Effector memory CD8-positive, alpha-beta T cell (primary cell): Measurements from ENCODE around the gene C17orf50.

Experiments
- ATAC-seq: fragments of 150-1000 bp; cut with Tn5 transposase; replicated peaks from 2 replicates; pipeline ENCODE4 v1.10.0; 2021; ENCODE audit warnings: mild to moderate bottlenecking, moderate library complexity
- DNase-seq, 3 experiments: peaks; one replicate each; pipeline ENCODE4 v3.0.0; 2021
- H3K27ac Mint-ChIP-seq, 2 donors: one replicate each; pipeline ENCODE4 v1.8.0; 2022; ENCODE audit warnings: mild to moderate bottlenecking in 2 of 2, mixed read lengths in 2 of 2, moderate library complexity in 2 of 2
- H3K27me3 Mint-ChIP-seq, 2 donors: one replicate each; pipeline ENCODE4 v1.8.0; 2022; ENCODE audit warnings: mixed read lengths in 2 of 2
- H3K36me3 Mint-ChIP-seq: one replicate; pipeline ENCODE4 v1.8.0; 2022; ENCODE audit warnings: mild to moderate bottlenecking, moderate library complexity, mixed read lengths; ENCODE audit not compliant: insufficient read depth
- H3K4me1 Mint-ChIP-seq, 2 donors: one replicate each; pipeline ENCODE4 v1.8.0; 2022; ENCODE audit warnings: low read depth in 2 of 2, mixed read lengths in 2 of 2
- H3K4me3 Mint-ChIP-seq, 2 donors: one replicate each; pipeline ENCODE4 v1.8.0; 2022; ENCODE audit warnings: mild to moderate bottlenecking in 2 of 2, mixed read lengths in 2 of 2, moderate library complexity in 2 of 2
- H3K9me3 Mint-ChIP-seq, 2 donors: one replicate each; pipeline ENCODE4 v1.8.0; 2022; ENCODE audit warnings: mixed read lengths in 2 of 2

The C17orf50 gene

GRCh38 chr17:35727635-35728034 lies 33.1 kb upstream of the C17orf50 start:
- H3K27me3 Mint-ChIP-seq: no peaks in the 10 kb centered on the region
- no peak overlapping the region for H3K4me3 Mint-ChIP-seq

GRCh38 chr17:35728551-35728950 lies 32.1 kb upstream of the C17orf50 start:
- ATAC-seq: no peak
- no peaks in the 10 kb centered on the region for H3K27me3 Mint-ChIP-seq
- no peak for DNase-seq
- H3K36me3 Mint-ChIP-seq: peaks cover 27% of the 10 kb centered on the region
- H3K4me1 Mint-ChIP-seq: peaks cover 11 to 22% of the 10 kb centered on the region in 2 donors
- no peak overlapping the region for H3K4me3 Mint-ChIP-seq
- peak overlapping the region in 1 of 2 donors; percentile 44 for H3K27ac Mint-ChIP-seq
- H3K9me3 Mint-ChIP-seq: no peaks in the 10 kb centered on the region

More at GRCh38 chr17:35727635-35728034, 33.1 kb upstream of the C17orf50 start:
- no peak for ATAC-seq
- Mint-ChIP-seq H3K27ac (peak overlapping the region; percentile 5 to 44), H3K9me3 (no peaks in the 10 kb centered on the region), H3K36me3 (peaks cover 30% of the 10 kb centered on the region), H3K4me1 (peaks cover 11 to 22% of the 10 kb centered on the region in 2 donors)
- DNase-seq: no peak

- Mint-ChIP-seq H3K9me3 (no peaks in the 10 kb centered on the region), H3K4me1 (peaks cover 11 to 22% of the 10 kb centered on the region in 2 donors), H3K27me3 (no peaks in the 10 kb centered on the region), H3K4me3 (no peak overlapping the region), H3K27ac (no peak overlapping the region), H3K36me3 (peaks cover 22% of the 10 kb centered on the region)
- no peak for ATAC-seq
- DNase-seq: no peak
Measured at GRCh38 chr17:35729405-35729833, 31.3 kb upstream of the C17orf50 start.

- no peak for DNase-seq
- Mint-ChIP-seq H3K4me1 (peaks cover 11 to 22% of the 10 kb centered on the region in 2 donors), H3K27ac (peak overlapping the region in 1 of 2 donors; percentile 9), H3K27me3 (no peaks in the 10 kb centered on the region), H3K36me3 (peaks cover 15% of the 10 kb centered on the region), H3K4me3 (peak overlapping the region; percentile 77 to 84), H3K9me3 (no peaks in the 10 kb centered on the region)
- ATAC-seq: no peak
Measured at GRCh38 chr17:35730400-35731005, 30.2 kb upstream of the C17orf50 start.

- DNase-seq (peak; percentile 21 to 35 (median 34)), ATAC-seq (peak; percentile 88)
- Mint-ChIP-seq H3K9me3 (no peaks in the 10 kb centered on the region), H3K36me3 (peaks cover 8% of the 10 kb centered on the region), H3K4me1 (peaks cover 11 to 22% of the 10 kb centered on the region in 2 donors), H3K27ac (peak within 1 kb of the TSS; percentile 9 to 55), H3K4me3 (peak within 1 kb of the TSS; percentile 77 to 84), H3K27me3 (no peaks in the 10 kb centered on the region)
Measured at GRCh38 chr17:35731239-35731916, 29.3 kb upstream of the C17orf50 start, which contains the start of gene RASL10B. Gene RASL10B (plus strand): TSS chr17:35731639. CDS start chr17:35735185, 3,546 bp downstream.

GRCh38 chr17:35731917-35732805 lies 28.5 kb upstream of the C17orf50 start:
- ATAC-seq: peak; percentile 9
- DNase-seq: no peak
- Mint-ChIP-seq H3K27me3 (no peaks in the 10 kb centered on the region), H3K36me3 (peaks cover 8% of the 10 kb centered on the region), H3K4me1 (peaks cover 11 to 22% of the 10 kb centered on the region in 2 donors), H3K27ac (no peak overlapping the region), H3K9me3 (no peaks in the 10 kb centered on the region), H3K4me3 (peak overlapping the region; percentile 68 to 71)

GRCh38 chr17:35732806-35733136 lies 27.9 kb upstream of the C17orf50 start:
- H3K27ac Mint-ChIP-seq: no peak overlapping the region

GRCh38 chr17:35733366-35733765 lies 27.3 kb upstream of the C17orf50 start:
- H3K27ac Mint-ChIP-seq: no peak overlapping the region
- peaks cover 8% of the 10 kb centered on the region for H3K36me3 Mint-ChIP-seq
- no peaks in the 10 kb centered on the region for H3K27me3 Mint-ChIP-seq
- DNase-seq (no peak), ATAC-seq (no peak)
- H3K4me1 Mint-ChIP-seq: peaks cover 11 to 22% of the 10 kb centered on the region in 2 donors
- no peaks in the 10 kb centered on the region for H3K9me3 Mint-ChIP-seq
- H3K4me3 Mint-ChIP-seq: no peak overlapping the region

More at GRCh38 chr17:35732806-35733136, 27.9 kb upstream of the C17orf50 start:
- Mint-ChIP-seq H3K9me3 (no peaks in the 10 kb centered on the region), H3K36me3 (peaks cover 8% of the 10 kb centered on the region), H3K4me3 (peak overlapping the region; percentile 68 to 71), H3K27me3 (no peaks in the 10 kb centered on the region), H3K4me1 (peaks cover 11 to 22% of the 10 kb centered on the region in 2 donors)
- ATAC-seq (no peak), DNase-seq (no peak)

GRCh38 chr17:35734396-35734795 lies 26.3 kb upstream of the C17orf50 start:
- H3K27me3 Mint-ChIP-seq: peaks cover 0 to 3% of the 10 kb centered on the region in 2 donors
- peaks cover 8% of the 10 kb centered on the region for H3K36me3 Mint-ChIP-seq
- no peak overlapping the region for H3K27ac Mint-ChIP-seq
- no peak overlapping the region for H3K4me3 Mint-ChIP-seq
- no peak for ATAC-seq
- no peaks in the 10 kb centered on the region for H3K9me3 Mint-ChIP-seq
- H3K4me1 Mint-ChIP-seq: peaks cover 11 to 18% of the 10 kb centered on the region in 2 donors
- DNase-seq: no peak

- Mint-ChIP-seq H3K4me1 (peaks cover 10 to 16% of the 10 kb centered on the region in 2 donors), H3K4me3 (no peak overlapping the region), H3K27me3 (peaks cover 0 to 11% of the 10 kb centered on the region in 2 donors), H3K27ac (no peak overlapping the region), H3K36me3 (peaks cover 8% of the 10 kb centered on the region), H3K9me3 (no peaks in the 10 kb centered on the region)
- DNase-seq: no peak
- ATAC-seq: no peak
Measured at GRCh38 chr17:35735036-35735805, 25.5 kb upstream of the C17orf50 start.

- H3K36me3 Mint-ChIP-seq: peaks cover 11% of the 10 kb centered on the region
- peaks cover 0 to 22% of the 10 kb centered on the region in 2 donors for H3K27me3 Mint-ChIP-seq
- DNase-seq (no peak), ATAC-seq (no peak)
- no peaks in the 10 kb centered on the region for H3K9me3 Mint-ChIP-seq
- no peak overlapping the region for H3K4me3 Mint-ChIP-seq
- H3K27ac Mint-ChIP-seq: no peak overlapping the region
- peaks cover under 1 to 10% of the 10 kb centered on the region in 2 donors for H3K4me1 Mint-ChIP-seq
Measured at GRCh38 chr17:35736236-35736635, 24.5 kb upstream of the C17orf50 start.

GRCh38 chr17:35738519-35739133 lies 22.1 kb upstream of the C17orf50 start:
- peaks cover 19 to 45% of the 10 kb centered on the region in 2 donors for H3K27me3 Mint-ChIP-seq
- no peak for DNase-seq
- no peak overlapping the region for H3K27ac Mint-ChIP-seq
- H3K36me3 Mint-ChIP-seq: peaks cover 8% of the 10 kb centered on the region
- peaks cover 0 to 6% of the 10 kb centered on the region in 2 donors for H3K4me1 Mint-ChIP-seq
- ATAC-seq: no peak
- no peaks in the 10 kb centered on the region for H3K9me3 Mint-ChIP-seq
- H3K4me3 Mint-ChIP-seq: no peak overlapping the region
